ENCODE data around the gene SOX5. TPM values are rescaled to one million over a fixed set of nuclear protein-coding genes. Genes with fewer than 3 reads are reported as not detected.

SOX5 gene
- total RNA-seq, 1 experiment from 2014 or later = 3.1 TPM

GRCh38 chr12:23731493-23731892 is 218.0 kb downstream of the SOX5 start:
- no peak overlapping the region for H4K8ac ChIP-seq (replicated peaks; ENCODE audit: insufficient read length, low read depth, low read length)
- no peaks in the 10 kb centered on the region for H3K9me3 ChIP-seq (ENCODE audit: control insufficient read depth, low read depth, low read length)
- no peaks in the 10 kb centered on the region for H3K9me3 Mint-ChIP-seq
- H4K5ac ChIP-seq (ENCODE audit: insufficient read length, low read depth, low read length) = no peak overlapping the region
- no CpG with 5 or more reads among the region's 4 CpGs for WGBS (ENCODE audit: extremely low coverage, insufficient read length, low lambda C conversion rate)
- H2BK15ac ChIP-seq (ENCODE audit: low read depth, low read length) = no peak overlapping the region
- no peak overlapping the region for H3K56ac ChIP-seq (ENCODE audit: insufficient read length, low read depth, low read length)
- H3K9ac ChIP-seq (ENCODE audit: extremely low read depth, insufficient read length, low read length) = no peak overlapping the region
- no peak for TF ChIP-seq CTCF (conservative IDR thresholded peaks at IDR 0.05)
- H3K4ac ChIP-seq (ENCODE audit: low read depth, low read length) = no peak overlapping the region
- H3K4me3 Mint-ChIP-seq = no peak overlapping the region
- no peak overlapping the region for H2AFZ ChIP-seq (ENCODE audit: low read length)
- H3K23me2 ChIP-seq (ENCODE audit: insufficient read length, low read depth, low read length, poor library complexity, severe bottlenecking) = no peaks in the 10 kb centered on the region
- no peak overlapping the region for H3K18ac ChIP-seq (ENCODE audit: insufficient read length, low read depth, low read length)
- H3T11ph ChIP-seq (ENCODE audit: low read length) = no peak overlapping the region
- H3K27ac Mint-ChIP-seq = no peak overlapping the region
- no peak overlapping the region for H3K4me2 ChIP-seq (ENCODE audit: insufficient read depth, insufficient read length, low read length)
- no peak overlapping the region for H2BK5ac ChIP-seq (ENCODE audit: insufficient read length, low read length)
- no peak overlapping the region for H2BK12ac ChIP-seq (ENCODE audit: insufficient read length, low read depth, low read length)
- no peaks in the 10 kb centered on the region; a peak in 1 of 4 replicates for H3K4me1 Mint-ChIP-seq
- no peak overlapping the region for H3K14ac ChIP-seq (ENCODE audit: insufficient read depth, low read length)
- no peaks in the 10 kb centered on the region for H3K79me1 ChIP-seq (ENCODE audit: insufficient read depth, low read depth, low read length, poor library complexity, severe bottlenecking)
- H3K27me3 ChIP-seq (ENCODE audit: insufficient read depth, low read length) = no peaks in the 10 kb centered on the region
- H3K4me1 ChIP-seq (ENCODE audit: insufficient read depth, low read length) = no peaks in the 10 kb centered on the region
- H4K20me1 ChIP-seq (ENCODE audit: control insufficient read depth, insufficient read depth, insufficient read length) = no peaks in the 10 kb centered on the region
- H3K23ac ChIP-seq (ENCODE audit: insufficient read length, low read depth, low read length) = no peak overlapping the region
- H4K91ac ChIP-seq (ENCODE audit: insufficient read length, low read depth, low read length) = no peak overlapping the region
- no peak overlapping the region for H3K27ac ChIP-seq (ENCODE audit: insufficient read length, low read depth, low read length)
- DNase-seq = no peak
- no peak overlapping the region for H2BK20ac ChIP-seq (ENCODE audit: low read depth, low read length, poor library complexity, severe bottlenecking)
- H2AK5ac ChIP-seq (ENCODE audit: insufficient read length, low read length) = no peak overlapping the region
- no peaks in the 10 kb centered on the region for H3K36me3 Mint-ChIP-seq (ENCODE audit: insufficient read depth in 1 of 3, low read depth in 3 of 3)
- H3K27me3 Mint-ChIP-seq (ENCODE audit: low read depth) = no peaks in the 10 kb centered on the region
- H3K79me2 ChIP-seq (ENCODE audit: insufficient read depth, low read length) = no peaks in the 10 kb centered on the region
- no peak overlapping the region for H2BK120ac ChIP-seq (ENCODE audit: low read depth, low read length, poor library complexity, severe bottlenecking)

Data from H9 (cell line).